Hematopoietic multipotent progenitor cell treated with erythropoietin and hydrocortisone succinate and interleukin-3 and kit ligand, for 8 days (in vitro differentiated cells): ENCODE data around the gene GPX7.

Experiments used
- DNase-seq: peaks from one replicate; pipeline ENCODE4 v3.0.0-alpha.2; 2015

The GPX7 gene

DNA sequence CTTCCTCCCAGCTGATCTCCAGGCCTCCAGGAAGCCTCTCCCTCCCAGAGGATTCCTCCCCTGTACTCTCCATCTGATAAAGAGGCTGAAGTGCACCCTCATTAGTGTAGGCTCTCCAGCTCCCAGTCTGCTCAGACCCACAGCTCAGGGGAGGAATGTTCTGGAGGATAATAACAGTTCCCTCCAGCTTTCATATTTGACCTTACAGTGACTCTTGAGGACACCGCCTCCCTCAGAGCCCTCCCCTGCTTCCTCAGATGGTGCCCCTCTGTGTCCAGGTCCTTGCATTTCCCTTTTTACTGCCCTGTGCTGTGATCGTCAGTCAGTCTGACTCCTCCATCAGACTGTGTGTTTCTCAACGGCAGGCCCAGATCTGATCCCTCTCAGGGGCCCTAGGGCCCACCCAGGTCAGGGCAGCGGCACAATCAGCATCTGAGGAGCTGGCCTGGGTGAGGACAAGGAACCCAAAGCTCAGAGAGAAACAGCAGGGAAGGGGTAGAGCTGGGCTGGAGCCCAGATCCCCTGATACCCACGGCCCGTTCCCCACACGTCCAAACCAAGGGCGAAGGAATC, 29.7 kb downstream of the GPX7 start:
- DNase-seq = no peak

DNA sequence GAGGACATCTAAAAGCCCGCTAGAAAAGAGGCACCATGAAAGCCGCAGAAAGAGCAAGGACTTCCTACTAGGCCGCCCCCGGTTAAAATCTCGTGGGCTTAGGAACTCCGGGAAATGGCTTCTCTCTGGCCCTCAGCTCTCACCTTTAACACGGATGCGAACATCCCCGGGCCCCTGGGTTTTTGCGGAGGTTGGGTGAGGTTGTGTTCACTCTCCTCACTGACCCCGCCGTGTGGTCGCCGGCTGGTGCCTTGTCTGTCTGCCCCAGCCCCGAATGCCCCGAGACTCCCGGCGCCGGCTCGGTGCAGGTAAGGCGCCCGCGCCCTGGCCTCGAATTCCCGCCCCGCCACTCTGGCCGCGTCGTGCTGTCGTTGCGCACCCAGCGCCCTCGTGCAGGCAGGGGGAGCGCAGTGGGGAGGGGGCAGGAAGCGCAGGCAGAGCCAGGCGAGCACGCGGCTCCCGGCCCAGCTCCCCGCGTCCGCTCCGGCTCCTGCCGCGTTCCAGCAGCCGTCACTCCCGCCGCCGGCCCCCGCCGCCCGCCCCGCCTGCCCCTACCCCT, 30.6 kb downstream of the GPX7 start, which contains the start of gene SHISAL2A:
SHISAL2A (plus strand) TSS at position 437 of the 559 bp plus-strand sequence. CDS start 326 bp downstream, outside the sequence.
- no peak for DNase-seq

DNA sequence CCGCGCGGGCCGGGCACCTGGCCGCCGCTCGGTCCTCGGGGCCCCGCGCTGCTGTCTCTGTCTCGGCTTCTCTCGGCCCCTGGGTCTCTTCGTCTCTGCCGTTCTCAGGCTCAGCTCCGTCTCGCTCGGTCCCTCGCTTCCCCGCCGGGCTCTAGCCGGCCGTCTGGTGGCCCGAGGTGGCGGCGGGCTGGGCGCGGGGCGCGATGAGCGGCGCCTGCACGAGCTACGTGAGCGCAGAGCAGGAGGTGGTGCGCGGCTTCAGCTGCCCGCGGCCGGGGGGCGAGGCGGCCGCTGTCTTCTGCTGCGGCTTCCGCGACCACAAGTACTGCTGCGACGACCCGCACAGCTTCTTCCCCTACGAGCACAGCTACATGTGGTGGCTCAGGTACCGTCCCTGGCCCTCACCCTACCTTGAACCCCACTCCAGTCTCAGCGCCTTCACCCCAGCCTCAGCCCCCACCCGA, 31.2 kb downstream of the GPX7 start:
- DNase-seq = no peak

DNA sequence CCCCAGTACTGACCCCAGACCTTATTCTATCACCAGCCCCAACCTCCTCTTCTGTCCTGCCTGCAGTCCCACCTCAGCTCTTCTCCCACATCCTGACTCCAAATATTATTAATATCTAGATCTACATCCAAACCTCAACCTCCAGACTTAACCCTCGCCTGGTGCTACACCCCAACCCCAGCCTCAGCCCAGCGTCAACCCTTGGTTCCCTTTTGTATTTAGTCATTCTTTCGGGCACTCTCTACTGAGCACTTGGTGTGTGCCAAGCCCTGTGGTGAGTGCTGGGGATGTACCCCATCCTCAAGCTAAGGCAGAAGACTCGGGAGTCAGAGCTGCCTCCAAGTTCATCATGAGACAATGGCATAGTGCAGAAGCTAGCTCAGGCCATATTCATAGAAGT, 31.9 kb downstream of the GPX7 start:
- no peak for DNase-seq

DNA sequence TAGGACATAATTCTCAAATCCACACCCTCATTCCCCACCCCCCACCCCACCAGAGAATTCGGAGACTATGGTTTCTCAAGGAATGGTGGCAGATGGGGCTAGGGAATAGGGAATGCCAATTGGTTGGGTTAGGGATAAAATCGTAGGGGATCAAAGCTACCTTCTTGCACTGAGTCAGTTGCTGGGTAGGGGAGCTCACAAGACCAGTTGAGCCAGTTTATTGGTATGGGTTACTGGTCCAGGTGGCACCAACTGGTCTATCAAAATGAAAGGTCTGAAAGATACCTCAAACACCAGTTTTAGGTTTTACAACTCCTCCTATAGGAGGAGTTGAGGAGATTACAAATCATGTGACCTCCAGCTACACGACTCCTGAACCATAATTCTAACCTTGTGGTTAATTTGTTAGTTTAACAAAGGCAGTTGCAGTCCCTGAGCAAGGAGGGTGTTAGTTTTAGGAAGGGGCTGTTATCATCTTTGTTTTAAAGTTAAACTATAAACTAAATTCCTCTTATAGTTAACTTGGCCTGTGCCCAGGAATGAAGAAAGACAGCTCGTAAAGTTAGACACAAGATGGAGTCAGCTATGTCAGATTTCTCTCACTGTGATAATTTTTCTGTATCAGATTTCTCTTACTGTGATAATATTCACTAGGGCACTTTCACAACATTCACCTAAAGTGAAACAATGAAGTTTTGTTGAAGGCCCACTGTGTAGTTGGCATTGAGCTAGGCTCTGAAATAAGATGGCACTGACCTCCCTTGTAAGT, 33.3 kb downstream of the GPX7 start:
- no peak for DNase-seq

GRCh38 chr1:52636721-52637695, 34.8 kb downstream of the GPX7 start:
- DNase-seq = no peak

DNA sequence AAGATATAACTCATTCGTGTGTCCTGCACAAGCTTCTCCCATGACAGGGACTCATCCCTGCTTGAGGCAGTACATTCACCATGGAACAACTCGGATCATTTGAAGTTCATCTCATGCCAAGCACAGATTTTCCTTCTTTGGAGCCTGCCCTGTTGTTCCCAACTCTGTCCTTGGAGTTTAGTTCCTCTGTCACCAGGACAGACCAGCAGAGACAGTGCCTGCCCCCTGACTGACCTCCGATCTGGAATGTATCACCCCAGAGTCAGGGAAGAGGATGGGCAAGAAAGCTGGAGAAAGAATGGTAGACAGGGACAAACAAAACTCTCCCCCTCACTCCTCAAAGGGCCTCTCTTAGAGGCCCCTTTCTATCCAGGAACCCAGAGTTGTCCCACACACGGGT, 35.8 kb downstream of the GPX7 start:
- DNase-seq = no peak

DNA sequence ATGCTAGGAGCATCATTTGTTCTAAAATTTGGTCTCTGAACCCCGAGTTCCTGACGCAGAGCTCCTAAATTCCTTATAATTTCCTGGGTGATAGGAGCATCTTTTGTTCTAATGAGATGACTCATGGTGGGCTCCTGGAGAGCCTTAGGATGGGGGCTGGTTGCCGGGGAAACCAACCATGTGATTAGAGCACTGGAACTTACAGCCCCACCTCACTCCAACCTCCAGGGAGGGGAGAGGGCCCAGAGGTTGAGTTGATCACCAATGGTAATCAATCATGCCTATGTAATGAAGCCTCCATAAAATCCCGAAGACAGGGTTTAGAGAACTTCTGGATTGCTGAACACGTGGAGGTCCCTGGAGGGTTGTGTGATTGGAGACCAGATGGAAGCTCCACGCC, 38.5 kb downstream of the GPX7 start:
- no peak for DNase-seq

GRCh38 chr1:52641307-52641706, 39.1 kb downstream of the GPX7 start:
- DNase-seq = no peak

DNA sequence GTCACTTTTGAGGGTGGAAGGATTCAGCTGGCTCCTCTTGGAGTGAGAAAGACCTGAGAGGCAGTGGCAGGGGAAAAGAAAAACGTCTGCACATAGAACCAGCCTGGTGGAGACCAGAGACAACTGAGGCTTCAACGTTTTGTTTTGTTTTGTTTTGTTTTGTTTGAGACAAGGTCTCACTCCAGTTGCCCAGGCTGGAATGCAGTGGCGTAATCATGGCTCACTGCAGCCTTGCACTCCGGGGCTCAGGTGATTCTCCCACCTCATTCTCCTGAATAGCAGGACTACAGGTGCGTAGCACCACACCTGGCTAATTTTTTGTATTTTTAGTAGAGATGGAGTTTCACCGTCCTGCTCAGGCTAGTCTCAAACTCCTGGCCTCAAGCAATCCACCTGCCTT, 43.1 kb downstream of the GPX7 start:
- DNase-seq = no peak

GRCh38 chr1:52651904-52652303, 49.7 kb downstream of the GPX7 start:
- no peak for DNase-seq

- no peak for DNase-seq
These were observed 51.2 kb downstream of the GPX7 start for GRCh38 chr1:52653207-52653849.

DNA sequence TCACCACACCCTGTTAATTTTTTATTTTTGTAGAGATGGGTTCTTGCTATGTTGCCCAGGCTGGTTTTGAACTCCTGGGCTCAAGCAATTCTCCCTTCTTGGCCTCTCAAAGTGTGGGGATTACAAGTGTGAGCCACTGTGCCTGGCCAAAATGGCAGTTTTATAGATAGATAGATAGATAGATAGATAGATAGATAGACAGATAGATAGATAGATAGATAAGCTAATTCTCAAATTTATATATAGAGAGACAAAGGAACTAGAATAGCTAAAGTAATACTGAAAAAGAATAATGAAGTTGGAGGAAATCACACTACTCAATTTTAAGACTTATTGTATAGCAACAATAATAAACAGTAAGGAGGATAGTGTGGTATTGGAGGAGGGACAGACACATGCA, 51.9 kb downstream of the GPX7 start:
- DNase-seq = no peak

DNA sequence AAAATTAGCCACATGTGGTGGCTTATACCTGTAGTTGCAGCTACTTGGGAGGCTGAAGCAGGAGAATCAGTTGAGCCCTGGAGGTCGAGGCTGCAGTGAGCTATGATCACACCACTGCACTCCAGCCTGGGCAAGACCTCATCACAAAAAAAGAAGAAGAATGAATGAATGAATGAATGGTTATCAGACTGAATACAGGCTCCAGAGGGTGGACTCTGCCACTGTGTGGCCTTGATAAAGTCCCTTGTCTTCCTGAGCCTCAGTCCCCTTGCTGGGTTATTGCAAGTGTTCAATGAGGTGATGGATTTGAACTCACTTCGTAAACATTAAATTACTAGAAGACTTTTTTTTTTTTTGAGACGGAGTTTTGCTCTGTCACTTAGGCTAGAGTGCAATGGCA, 55.5 kb downstream of the GPX7 start:
- DNase-seq = no peak
